Kidney (tissue), 14 donors: ENCODE measurements around the gene B2M. TPM values are rescaled to one million over a fixed set of nuclear protein-coding genes. Genes with fewer than 3 reads are reported as not detected.
"Not testable (repeated sequence)": the region's sequence is repeated elsewhere in the genome, so short reads cannot be mapped to it uniquely, and the experiment has no call there.

Experiments
- DNase-seq, 5 donors: peaks; one replicate each; pipeline ENCODE4 v3.0.0-alpha.2; 2013 to 2020
- FAIRE-seq: peaks from 2 replicates; lab custom pipeline; 2012; peaks lifted over from hg19 to GRCh38; lab: Jason Lieb, UNC
- H3K27ac ChIP-seq, 2 donors: one replicate each; pipeline ENCODE4 v1.7.0; 2013; ENCODE audit warnings: low read depth in 2 of 2, low read length in 2 of 2, inconsistent platforms in 1 of 2
- H3K27me3 ChIP-seq: one replicate; pipeline ENCODE4 v1.7.1; 2013; ENCODE audit warnings: low read length, inconsistent platforms; ENCODE audit not compliant: control insufficient read depth, insufficient read depth
- H3K36me3 ChIP-seq, 3 donors: one replicate each; pipeline versions ENCODE4 v1.7.0 to v1.7.1; 2013; ENCODE audit warnings: low read length in 3 of 3, control low read depth in 1 of 3, inconsistent platforms in 1 of 3; ENCODE audit not compliant: insufficient read depth in 3 of 3, control insufficient read depth in 2 of 3
- H3K4me1 ChIP-seq, 3 donors: one replicate each; pipeline versions ENCODE4 v1.7.0 to v1.7.1; 2013; ENCODE audit warnings: low read length in 3 of 3, inconsistent platforms in 1 of 3, low read depth in 1 of 3; ENCODE audit not compliant: control insufficient read depth in 2 of 3, insufficient read depth in 2 of 3
- H3K4me3 ChIP-seq, 3 donors: one replicate each; pipeline versions ENCODE4 v1.7.0 to v1.8.1; 2013; ENCODE audit warnings: low read length in 3 of 3, control low read depth in 1 of 3, inconsistent platforms in 1 of 3
- H3K9ac ChIP-seq, 3 donors: one replicate each; pipeline versions ENCODE4 v1.7.0 to v1.7.1; 2013; ENCODE audit warnings: low read length in 3 of 3, control low read depth in 1 of 3, inconsistent platforms in 1 of 3
- H3K9me3 ChIP-seq, 3 donors: one replicate each; pipeline versions ENCODE4 v1.7.0 to v1.7.1; 2013; ENCODE audit warnings: low read length in 3 of 3, control low read depth in 1 of 3, inconsistent platforms in 1 of 3; ENCODE audit not compliant: control insufficient read depth in 2 of 3, insufficient read depth in 1 of 3
- CTCF ChIP-seq: IDR thresholded peaks from 3 replicates; pipeline ENCODE4 v1.5.1; 2012; ENCODE audit warnings: mild to moderate bottlenecking, moderate library complexity, borderline replicate concordance; ENCODE audit not compliant: insufficient read depth; ENCODE audit errors: extremely low read depth
- intact Hi-C: fragments of 100-400 bp; cut with DNase I; formaldehyde crosslinking; loops from one replicate; pipeline ENCODE4 v1.11.1; 2022
- polyA plus RNA-seq: library from polyadenylated mRNA; stranded (reverse); fragments of 350-450 nt; fragmentation: Illumina TruSeq; extraction: RNeasy Lipid Tissue Mini Kit (QIAGEN cat#74804); gene quantifications from one replicate; pipeline ENCODE4 v1.2.3, GENCODE V29; 2014; ENCODE audit warnings: low read depth, low replicate concordance; ENCODE audit not compliant: insufficient read depth
- total RNA-seq: library from RNA; stranded (reverse); fragmentation: NEBNext Ultra II Directional; extraction: Animal tissue kit (Norgen Biotek cat#: 25700); gene quantifications from one replicate; pipeline ENCODE4 v1.2.1, GENCODE V29; 2021
- donor health status: control.
- donor health status: control.
- donor health status: control.
- donor health status: control.
- donor health status: control.
- donor health status: DM: yes; HTN: yes; CAD: no.
- donor health status: Normal renal cell carcinoma (clear cell type).

Gene B2M
- total and polyA plus RNA-seq, 2 donors from 2014 or later = 1,898 to 3,515 TPM

GRCh38 chr15:44735482-44736180, 24.3 kb downstream of the B2M start:
- Histone ChIP-seq H3K4me1 (peaks cover 0 to under 1% (median 0%) of the 10 kb centered on the region in 3 donors), H3K27ac (peak overlapping the region in 1 of 2 donors; percentile 47), H3K36me3 (peaks cover 0 to 5% (median 0%) of the 10 kb centered on the region in 3 donors), H3K27me3 (no peaks in the 10 kb centered on the region), H3K9ac (no peak overlapping the region), H3K4me3 (no peak overlapping the region), H3K9me3 (no peaks in the 10 kb centered on the region)
- TF ChIP-seq CTCF = no peak
- DNase-seq = no peak
- FAIRE-seq = no peak
- intact Hi-C loops = loop anchor here (5.0 kb wide), 1 partner anchor 73 kb away; the partner anchor contains the start of gene SPG11

GRCh38 chr15:44736181-44736765, 25.0 kb downstream of the B2M start, which contains the start of gene TRIM69:
Gene TRIM69, plus strand, starts transcription at chr15:44736528. Its CDS starts 177 bp downstream, at chr15:44736705.
- Histone ChIP-seq H3K4me1 (no peaks in the 10 kb centered on the region), H3K27me3 (no peaks in the 10 kb centered on the region), H3K27ac (peak within 1 kb of the TSS in 1 of 2 donors; percentile 47), H3K9me3 (no peaks in the 10 kb centered on the region), H3K9ac (peak within 1 kb of the TSS in 1 of 3 donors; percentile 16), H3K36me3 (peaks cover 0 to 5% (median 0%) of the 10 kb centered on the region in 3 donors), H3K4me3 (no peak within 1 kb of the TSS)
- no peak for FAIRE-seq
- TF ChIP-seq CTCF = no peak
- no peak for DNase-seq
- intact Hi-C loops = loop anchor here (5.0 kb wide), 1 partner anchor 74 kb away; the partner anchor contains the start of gene SPG11

GRCh38 chr15:44738340-44738984, 27.1 kb downstream of the B2M start:
- Histone ChIP-seq H3K36me3 (no peaks in the 10 kb centered on the region), H3K4me3 (no peak overlapping the region), H3K9ac (no peak overlapping the region), H3K27ac (no peak overlapping the region), H3K27me3 (no peaks in the 10 kb centered on the region), H3K9me3 (no peaks in the 10 kb centered on the region), H3K4me1 (no peaks in the 10 kb centered on the region)
- intact Hi-C loops = loop anchor here (5.0 kb wide), 1 partner anchor 76 kb away; the partner anchor contains the start of gene SPG11
- FAIRE-seq = peak; percentile 72
- DNase-seq = peak in 2 of 5 donors; percentile 53 to 69
- TF ChIP-seq CTCF = peak; percentile 33

GRCh38 chr15:44739222-44739847, 28.0 kb downstream of the B2M start:
- not testable (repeated sequence) for H3K9me3 ChIP-seq, H3K9ac ChIP-seq, DNase-seq, H3K4me3 ChIP-seq, H3K27ac ChIP-seq, H3K36me3 ChIP-seq, H3K27me3 ChIP-seq, H3K4me1 ChIP-seq, FAIRE-seq
- intact Hi-C loops = loop anchor here (5.0 kb wide), 1 partner anchor 77 kb away; the partner anchor contains the start of gene SPG11

- not testable (repeated sequence) for H3K27me3 ChIP-seq, H3K4me1 ChIP-seq
Observed at GRCh38 chr15:44743454-44743853, 32.1 kb downstream of the B2M start.

More at GRCh38 chr15:44743454-44743853, 32.1 kb downstream of the B2M start:
- H3K36me3 ChIP-seq, DNase-seq, H3K9ac ChIP-seq, H3K9me3 ChIP-seq, H3K4me3 ChIP-seq, FAIRE-seq, intact Hi-C loops, H3K27ac ChIP-seq: not testable (repeated sequence)
